GM21576 (cell line): Measurements from ENCODE around the gene ATXN1.

Source experiments
- ATAC-seq: cut with Tn5 transposase; IDR thresholded peaks from one replicate; pipeline ENCODE4 v1.9.1; 2021; ENCODE audit warnings: mild to moderate bottlenecking, moderate library complexity; ENCODE audit not compliant: unreplicated experiment

Gene ATXN1

DNA sequence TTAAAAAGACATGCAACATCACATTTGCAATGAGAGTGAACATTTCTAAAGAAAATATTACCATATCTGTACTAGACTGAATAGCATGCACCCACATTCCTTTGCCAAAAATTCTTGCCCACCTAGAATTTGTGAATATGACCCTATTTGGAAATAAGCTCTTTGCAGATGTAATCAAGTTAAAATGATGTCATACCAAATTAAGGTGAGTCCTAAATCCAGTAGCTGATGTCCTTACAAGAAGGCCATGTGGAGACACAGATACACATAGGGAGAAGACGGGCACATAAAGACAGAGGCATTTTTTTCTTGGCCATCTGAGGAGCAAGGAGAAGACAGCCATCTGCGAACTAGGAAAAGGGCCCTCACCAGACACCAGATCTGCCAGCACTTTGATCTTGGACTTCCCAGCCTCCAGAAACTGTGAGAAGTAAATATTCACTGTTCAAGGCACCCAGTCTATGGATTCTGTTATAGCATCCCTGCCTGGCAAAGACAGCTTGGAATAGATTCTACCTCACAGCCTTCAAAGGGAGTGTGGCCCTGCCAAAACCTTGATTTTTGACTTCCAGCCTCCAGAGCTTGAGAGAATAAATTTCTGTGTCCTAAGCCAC lies 22.8 kb upstream of the ATXN1 start:
- no peak for ATAC-seq

GRCh38 chr6:16783509-16783908 lies 22.2 kb upstream of the ATXN1 start:
- ATAC-seq, result no peak

DNA sequence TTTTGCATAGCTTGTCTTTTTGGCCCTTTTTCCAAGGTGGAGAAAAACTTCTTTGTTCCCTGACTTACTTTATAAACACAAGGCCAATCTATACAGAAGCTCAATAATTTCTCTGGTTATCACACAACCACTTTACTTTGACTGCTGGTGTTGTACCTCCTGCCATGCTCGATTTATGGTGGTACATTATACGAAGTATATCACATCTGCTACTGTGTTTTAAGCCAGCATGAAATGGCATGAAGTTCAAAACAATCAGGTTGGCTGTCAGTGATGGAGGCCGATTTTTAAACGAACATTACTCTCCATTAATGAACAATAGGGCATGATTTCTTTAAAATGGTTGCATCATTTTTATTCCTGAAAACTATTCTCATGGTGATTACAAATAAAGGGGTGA lies 21.0 kb upstream of the ATXN1 start:
- ATAC-seq, result no peak

DNA sequence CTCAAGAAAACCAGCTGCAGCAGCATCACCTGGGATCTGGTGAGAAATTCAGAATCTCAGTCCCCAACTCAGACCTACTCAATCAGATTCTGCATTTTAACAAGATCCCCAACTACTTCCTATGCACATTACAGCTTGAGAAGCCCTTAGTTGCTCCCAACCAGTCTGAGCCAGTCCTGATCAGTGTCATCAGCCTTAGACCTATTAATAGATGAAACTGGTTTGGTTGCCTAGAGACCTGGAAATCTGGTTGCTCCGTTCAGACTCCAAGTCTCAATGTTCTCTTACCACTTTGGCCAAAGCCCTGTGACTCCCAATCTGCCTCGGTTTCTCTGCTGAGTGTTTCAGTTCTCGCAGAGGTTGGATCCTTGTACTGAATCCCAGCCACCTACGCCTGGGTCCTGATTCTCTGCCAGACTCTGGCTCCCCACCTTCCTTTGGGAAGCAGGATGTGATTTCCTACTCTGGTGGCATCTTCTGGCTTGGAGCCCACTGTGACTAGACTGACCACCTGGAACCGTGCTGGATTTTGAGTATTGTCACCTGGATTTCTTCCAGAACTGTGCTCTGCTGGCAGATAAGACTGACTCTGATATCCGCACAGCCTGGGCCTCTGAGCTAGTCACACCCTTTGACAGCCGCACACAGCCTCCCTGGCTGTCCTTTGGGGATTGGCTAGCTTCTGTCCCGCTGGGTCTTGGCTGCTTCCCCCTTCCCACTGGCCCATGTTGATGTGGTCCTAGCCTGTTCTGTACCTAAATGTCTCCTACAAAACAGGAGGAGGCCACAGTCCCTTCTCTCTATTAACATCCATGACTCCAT lies 20.3 kb upstream of the ATXN1 start:
- ATAC-seq, result no peak

DNA sequence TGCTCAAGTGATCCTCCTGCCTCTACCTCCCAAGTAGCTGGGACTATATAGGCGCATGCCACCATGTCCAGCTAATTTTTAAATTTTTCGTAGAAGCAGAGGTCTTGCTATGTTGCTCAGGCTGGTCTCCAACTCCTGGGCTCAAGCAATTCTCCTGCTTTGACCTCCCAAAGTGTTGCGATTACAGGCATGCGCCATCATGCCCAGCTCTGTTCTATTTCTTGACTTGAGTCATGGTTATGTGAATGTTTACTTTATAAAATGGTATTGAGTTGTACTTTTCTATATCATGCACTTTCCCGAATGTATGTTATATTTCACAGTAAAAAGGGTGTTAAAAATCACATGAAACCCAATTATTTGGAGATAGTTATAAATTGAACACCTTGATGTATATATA lies 17.3 kb upstream of the ATXN1 start:
- ATAC-seq, result no peak

- ATAC-seq, result no peak
These were observed 16.5 kb upstream of the ATXN1 start for GRCh38 chr6:16777794-16778193.

DNA sequence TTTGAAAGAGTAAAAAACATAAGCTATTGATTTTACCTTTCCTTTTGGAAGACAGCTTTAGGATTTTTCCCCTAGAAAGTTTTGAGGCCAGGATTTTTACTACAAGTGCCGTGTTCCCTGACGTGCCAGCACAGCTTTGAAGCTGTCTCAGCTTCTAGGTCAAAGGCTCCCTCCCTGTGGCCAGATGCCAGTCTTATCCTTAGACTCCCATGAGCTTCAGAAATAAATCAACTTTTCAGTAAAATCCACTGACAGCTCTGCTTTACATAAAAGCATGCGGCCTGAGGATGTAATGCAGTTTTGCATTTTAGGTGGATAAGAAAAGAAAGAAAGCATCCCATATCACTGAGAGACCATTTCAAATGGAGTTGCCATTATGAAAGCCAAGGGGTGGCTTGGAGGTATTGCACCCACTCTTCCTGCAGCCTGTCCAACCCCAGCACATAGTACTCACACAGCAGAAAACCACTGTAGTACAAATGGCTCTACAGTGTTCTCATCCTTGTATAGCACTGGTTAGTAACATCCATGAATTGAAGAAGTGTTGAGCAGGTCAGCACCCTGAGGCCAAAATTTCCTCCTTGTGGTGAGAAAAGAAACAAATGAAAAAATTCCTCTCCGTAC lies 15.2 kb upstream of the ATXN1 start:
- no peak for ATAC-seq

GRCh38 chr6:16774437-16774836 lies 13.2 kb upstream of the ATXN1 start:
- no peak for ATAC-seq

GRCh38 chr6:16773362-16773761 lies 12.1 kb upstream of the ATXN1 start:
- no peak for ATAC-seq

DNA sequence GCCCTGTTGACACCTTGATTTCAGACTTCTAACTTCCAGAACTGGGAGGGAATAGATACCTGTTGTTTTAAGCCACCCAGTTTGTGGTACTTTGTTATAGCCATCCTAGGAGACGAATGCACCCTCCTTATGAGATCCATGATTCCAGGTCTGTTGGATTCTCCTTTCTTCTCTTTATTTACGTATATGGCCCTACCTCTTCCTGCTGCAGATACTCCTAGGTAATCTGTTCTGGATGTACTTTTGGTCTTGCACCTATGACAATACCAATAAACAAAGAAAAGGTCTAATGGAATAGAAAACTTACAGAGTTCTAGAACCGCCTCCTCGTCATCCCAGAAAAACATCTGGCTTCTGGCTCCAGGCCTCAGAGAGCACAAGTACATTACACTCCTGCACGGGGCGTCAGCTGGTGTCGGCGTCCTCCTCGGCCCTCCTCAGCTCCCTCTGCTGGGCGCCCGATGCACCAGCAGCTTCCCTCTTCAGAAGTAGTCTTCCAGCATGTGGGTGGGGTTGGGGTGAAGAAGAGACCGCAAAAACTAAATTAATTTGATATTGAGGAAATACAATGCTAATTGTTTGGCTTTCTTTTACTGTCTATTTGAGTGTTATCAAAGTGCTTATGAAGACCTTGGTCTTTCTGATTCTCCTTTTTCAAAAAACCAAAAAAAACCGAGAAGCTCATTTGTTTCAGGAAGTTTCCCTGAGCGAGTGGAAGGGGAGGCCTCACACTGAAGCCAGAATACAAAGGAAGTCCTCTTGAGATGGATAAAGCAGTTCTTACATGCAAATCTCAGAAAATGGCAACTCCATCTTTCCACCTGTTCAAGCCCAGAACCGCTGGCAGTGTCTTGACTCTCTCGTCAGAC lies 9.7 kb upstream of the ATXN1 start:
- ATAC-seq, result peak; percentile 85

DNA sequence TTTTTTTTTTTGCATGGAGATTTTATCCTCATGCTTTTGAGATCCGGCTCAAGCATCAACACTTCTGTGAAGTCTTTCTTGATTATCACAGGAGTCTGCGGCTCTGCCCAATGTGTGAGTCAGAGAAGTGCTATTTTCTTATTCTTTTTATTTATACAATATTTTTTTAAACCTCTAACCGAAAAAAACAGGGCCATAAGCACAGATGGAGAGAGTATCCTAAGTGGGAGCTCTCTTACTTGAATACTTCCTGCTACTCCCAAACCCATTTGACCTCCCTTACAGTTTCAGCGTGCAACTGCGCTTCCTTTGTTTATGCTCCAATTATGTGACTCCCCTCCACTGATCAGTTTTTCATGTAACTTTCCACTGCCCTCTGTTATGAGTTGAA lies 8.7 kb upstream of the ATXN1 start:
- ATAC-seq, result no peak

DNA sequence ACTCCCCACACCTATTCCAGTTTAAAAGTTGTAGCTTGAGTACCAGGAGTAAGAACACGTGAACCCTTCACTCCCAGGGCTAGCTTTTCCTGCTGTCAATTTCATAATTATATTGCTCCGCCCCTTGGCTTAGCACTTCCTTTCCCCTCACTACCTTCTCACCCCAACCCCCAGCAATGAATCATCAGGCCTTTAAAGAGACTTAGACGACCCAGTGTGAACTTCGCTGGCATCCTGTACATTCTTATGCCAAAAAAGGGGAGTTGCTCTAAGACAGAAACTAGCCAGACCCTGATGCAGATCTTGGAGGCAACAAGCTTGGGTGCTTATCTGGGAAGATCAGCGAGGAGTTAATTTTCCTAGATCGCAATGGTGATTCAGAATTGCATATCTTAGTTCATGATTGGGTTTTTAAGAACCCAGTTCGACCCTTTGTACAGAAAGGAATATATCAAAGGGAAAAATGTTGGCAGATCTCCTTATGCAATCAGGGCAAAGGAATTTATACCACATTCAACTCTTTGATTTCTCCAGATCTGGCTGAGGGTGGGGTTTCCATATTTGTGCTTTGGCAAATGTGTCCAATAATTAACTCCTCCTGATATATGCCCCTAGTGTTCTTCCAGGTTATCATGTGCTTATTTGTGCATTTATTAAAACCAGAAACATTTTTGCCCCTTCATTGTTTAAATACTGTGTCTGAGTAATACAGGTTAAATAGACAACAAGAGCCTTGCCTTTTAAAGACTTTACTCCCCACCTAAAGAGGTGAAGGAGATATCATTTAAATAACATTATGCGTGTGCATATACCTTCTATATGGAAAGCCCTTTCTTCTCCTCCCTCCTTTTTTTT lies 8.1 kb upstream of the ATXN1 start:
- no peak for ATAC-seq

GRCh38 chr6:16768477-16768830 lies 7.2 kb upstream of the ATXN1 start:
- no peak for ATAC-seq

DNA sequence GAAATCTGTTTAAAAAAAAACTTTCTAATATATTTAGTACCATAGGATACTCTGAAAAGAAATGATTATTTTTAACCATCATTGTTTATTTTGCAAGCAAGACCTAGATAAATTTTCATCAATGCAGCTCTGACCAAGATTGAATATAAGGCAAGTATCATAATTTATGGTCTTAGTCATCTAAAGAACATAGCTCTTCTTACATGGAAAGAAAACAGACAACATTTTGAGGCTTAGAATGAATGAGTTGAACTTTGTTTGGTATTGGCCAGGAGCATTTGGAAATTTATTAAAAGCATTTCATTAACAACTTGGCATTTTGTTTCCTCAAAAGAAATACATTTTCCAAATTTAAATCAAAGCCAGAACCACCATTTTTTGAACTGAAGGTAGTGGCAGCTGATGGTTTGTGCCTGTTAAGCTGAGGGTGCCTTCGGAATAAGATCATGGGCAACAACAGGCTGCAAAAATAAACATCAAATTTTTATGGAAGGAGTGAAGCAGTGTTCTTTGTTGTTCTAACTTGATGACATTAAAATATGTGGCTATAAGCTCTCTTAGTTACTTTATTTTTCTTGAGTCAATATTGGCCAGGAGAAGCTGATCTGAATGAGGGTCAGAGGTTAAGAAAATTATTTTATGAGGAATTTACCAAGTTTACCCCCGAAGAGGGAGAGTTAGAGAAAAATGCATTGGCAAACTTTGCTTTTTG lies 6.7 kb upstream of the ATXN1 start:
- ATAC-seq, result no peak

GRCh38 chr6:16766836-16767745 lies 5.8 kb upstream of the ATXN1 start:
- no peak for ATAC-seq

GRCh38 chr6:16766043-16766536 lies 4.8 kb upstream of the ATXN1 start:
- no peak for ATAC-seq

DNA sequence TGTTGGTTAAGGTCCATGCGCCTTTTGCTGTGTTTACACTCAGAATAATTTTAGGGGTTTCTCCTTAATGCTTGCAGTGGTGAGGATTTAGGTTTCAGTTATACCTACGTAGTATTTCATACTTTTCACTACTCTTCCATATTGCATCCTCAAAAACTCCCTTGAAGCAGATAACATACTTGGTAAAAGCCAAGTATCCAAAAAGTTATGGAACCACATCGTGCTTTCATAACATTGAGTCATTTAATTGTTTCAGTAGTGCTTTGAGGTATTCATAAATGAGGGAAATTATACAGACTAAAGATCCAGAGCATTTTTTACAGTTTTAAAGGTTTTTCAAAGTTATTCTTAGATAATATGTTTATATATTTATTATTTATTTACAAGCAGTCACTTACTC lies 4.0 kb upstream of the ATXN1 start:
- no peak for ATAC-seq

GRCh38 chr6:16764188-16764950 lies 3.1 kb upstream of the ATXN1 start:
- ATAC-seq, result no peak
